A549 treated with CORT108297 at 1 μM for 4 hours (cell line): Measurements from ENCODE around the gene CFAP300. TPM values are rescaled to one million over a fixed set of nuclear protein-coding genes. Genes with fewer than 3 reads are reported as not detected.

Experiments used
- total RNA-seq: library from RNA; stranded (reverse); fragments of 200-300 nt; extraction: Qiagen RNA extraction; gene quantifications from 5 replicates; pipeline ENCODE4 v1.2.3, GENCODE V29; 2022

The CFAP300 gene
- 4.9 to 6.9 TPM (median 6.1 TPM) in 5 replicates for total RNA-seq

DNA sequence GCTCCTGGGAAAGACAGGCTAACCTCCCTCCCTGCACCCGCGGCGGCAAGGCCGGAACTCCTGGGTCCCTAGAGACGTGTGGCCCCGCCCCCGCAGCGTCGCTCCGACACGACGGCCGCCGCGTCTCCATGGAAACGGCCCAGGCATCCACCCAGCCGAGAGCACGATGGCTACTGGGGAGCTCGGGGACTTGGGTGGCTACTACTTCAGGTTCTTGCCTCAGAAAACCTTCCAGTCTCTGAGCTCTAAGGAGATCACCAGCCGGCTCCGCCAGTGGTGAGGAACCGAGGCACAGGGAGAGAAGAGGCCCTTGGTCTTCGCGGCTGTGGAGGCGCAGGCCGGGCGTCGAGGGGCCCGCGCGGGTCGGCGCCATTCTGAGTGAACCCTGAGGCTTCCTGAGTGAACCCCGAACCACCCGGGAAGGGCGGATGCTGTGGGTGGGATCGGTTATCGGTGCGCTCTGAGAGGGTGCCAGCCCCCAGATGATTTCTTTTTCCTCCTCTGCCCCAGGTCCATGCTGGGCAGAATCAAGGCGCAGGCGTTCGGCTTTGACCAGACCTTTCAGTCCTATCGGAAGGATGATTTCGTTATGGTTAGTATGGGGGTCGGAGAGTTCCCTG is at the start of gene CFAP300:
CFAP300 (plus strand) TSS at position 133 of the 620 bp plus-strand sequence; CDS start at position 167, 34 bp downstream.

DNA sequence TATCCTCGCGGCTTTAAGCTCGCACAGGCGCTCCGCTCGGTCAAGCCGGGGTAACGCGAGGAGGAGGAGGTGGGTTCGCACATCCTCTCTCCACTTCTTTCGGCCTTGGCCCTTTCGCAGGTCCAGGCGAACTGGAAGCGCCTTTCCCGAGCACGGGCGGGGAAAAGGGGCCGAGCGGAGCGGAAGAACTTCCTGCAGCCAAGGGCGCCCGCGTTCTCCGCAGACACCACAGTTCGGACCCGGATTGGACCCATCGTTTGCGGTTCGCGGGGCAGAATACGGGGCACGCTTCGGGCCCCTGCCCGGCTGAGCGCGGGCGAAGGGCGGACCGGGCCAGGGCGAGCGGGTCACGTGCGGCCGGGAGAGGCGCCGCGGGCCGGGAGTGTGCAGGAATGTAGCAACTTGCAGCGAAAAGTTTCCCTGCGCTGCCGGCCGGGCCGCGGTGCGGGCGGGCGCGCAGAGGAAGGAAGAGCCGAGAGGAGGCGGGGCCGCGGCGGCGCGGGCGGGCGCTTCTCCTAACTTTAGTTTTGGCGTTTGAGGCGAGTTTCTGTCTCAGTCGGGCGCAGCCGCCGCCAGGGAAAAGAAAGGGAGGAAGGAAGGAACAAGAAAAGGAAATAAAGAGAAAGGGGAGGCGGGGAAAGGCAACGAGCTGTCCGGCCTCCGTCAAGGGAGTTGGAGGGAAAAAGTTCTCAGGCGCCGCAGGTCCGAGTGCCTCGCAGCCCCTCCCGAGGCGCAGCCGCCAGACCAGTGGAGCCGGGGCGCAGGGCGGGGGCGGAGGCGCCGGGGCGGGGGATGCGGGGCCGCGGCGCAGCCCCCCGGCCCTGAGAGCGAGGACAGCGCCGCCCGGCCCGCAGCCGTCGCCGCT is 62.9 kb downstream of the CFAP300 start, which contains the start of gene YAP1:
YAP1 (plus strand) TSS at position 552 of the 865 bp plus-strand sequence. CDS start 402 bp downstream, outside the sequence.

Other genes with a start within 250 kb of the CFAP300 start
- gene CEP126, start 132.4 kb upstream of the CFAP300 start, total RNA-seq: 2.9 to 4.1 TPM (median 3.4 TPM) in 5 replicates
- gene ANGPTL5, start 130.9 kb upstream of the CFAP300 start, total RNA-seq: 0.05 TPM in 2 of 5 replicates, not detected in the others
- gene YAP1, start 63.0 kb downstream of the CFAP300 start, total RNA-seq: 45.1 to 59.7 TPM (median 56.6 TPM) in 5 replicates